ENCODE data around the gene RNF183.
A peak's percentile ranks its signal among the peaks of the same experiment; 100 is the strongest.

Gene RNF183

GRCh38 chr9:113302792-113303418, at the start of gene RNF183:
TSS of gene RNF183 (minus strand) at chr9:113303376. CDS start at chr9:113298184, 5,192 bp downstream.
- no peak for DNase-seq (ENCODE audit: low read depth in 2 of 2)

- no peak for DNase-seq (ENCODE audit: low read depth in 2 of 2)
Measured at GRCh38 chr9:113352411-113352810, 49.2 kb upstream of the RNF183 start.

GRCh38 chr9:113352006-113352405, 48.8 kb upstream of the RNF183 start:
- DNase-seq (ENCODE audit: low read depth in 2 of 2) = no peak

- peak in 1 of 2 experiments; percentile 38 for DNase-seq (ENCODE audit: low read depth in 2 of 2)
Measured at GRCh38 chr9:113350937-113351336, 47.8 kb upstream of the RNF183 start.

GRCh38 chr9:113350107-113350661, 47.0 kb upstream of the RNF183 start:
- no peak for DNase-seq (ENCODE audit: low read depth in 2 of 2)

- DNase-seq (ENCODE audit: low read depth in 2 of 2) = peak in 1 of 2 experiments; percentile 24
Measured at GRCh38 chr9:113349445-113350094, 46.4 kb upstream of the RNF183 start, which contains the start of gene BSPRY. TSS of gene BSPRY (plus strand) at chr9:113349541. CDS start at chr9:113349580, 39 bp downstream.

GRCh38 chr9:113349066-113349444, 45.9 kb upstream of the RNF183 start:
- DNase-seq (ENCODE audit: low read depth in 2 of 2) = no peak

- DNase-seq (ENCODE audit: low read depth in 2 of 2) = no peak
Measured at GRCh38 chr9:113348437-113348836, 45.3 kb upstream of the RNF183 start.

- DNase-seq (ENCODE audit: low read depth in 2 of 2) = no peak
Measured at GRCh38 chr9:113345671-113346070, 42.5 kb upstream of the RNF183 start.

- no peak for DNase-seq (ENCODE audit: low read depth in 2 of 2)
Measured at GRCh38 chr9:113345190-113345589, 42.0 kb upstream of the RNF183 start.

GRCh38 chr9:113343732-113344231, 40.6 kb upstream of the RNF183 start:
- no peak for DNase-seq (ENCODE audit: low read depth in 2 of 2)

- no peak for DNase-seq (ENCODE audit: low read depth in 2 of 2)
Measured at GRCh38 chr9:113341712-113342410, 38.7 kb upstream of the RNF183 start.

GRCh38 chr9:113340011-113340699, 37.0 kb upstream of the RNF183 start, which contains the start of gene WDR31:
TSS of gene WDR31 (minus strand) at chr9:113340275. CDS start at chr9:113332022, 8,253 bp downstream.
- DNase-seq (ENCODE audit: low read depth in 2 of 2) = peak; percentile 71 to 83

GRCh38 chr9:113337714-113338113, 34.5 kb upstream of the RNF183 start:
- DNase-seq (ENCODE audit: low read depth in 2 of 2) = no peak

GRCh38 chr9:113331780-113332179, 28.6 kb upstream of the RNF183 start:
- DNase-seq (ENCODE audit: low read depth in 2 of 2) = no peak

GRCh38 chr9:113328045-113328782, 25.0 kb upstream of the RNF183 start:
- no peak for DNase-seq (ENCODE audit: low read depth in 2 of 2)

- DNase-seq (ENCODE audit: low read depth in 2 of 2) = no peak
Measured at GRCh38 chr9:113326230-113326629, 23.1 kb upstream of the RNF183 start.

- DNase-seq (ENCODE audit: low read depth in 2 of 2) = no peak
Measured at GRCh38 chr9:113322671-113323070, 19.5 kb upstream of the RNF183 start.

GRCh38 chr9:113320051-113320450, 16.9 kb upstream of the RNF183 start:
- DNase-seq (ENCODE audit: low read depth in 2 of 2) = no peak

- no peak for DNase-seq (ENCODE audit: low read depth in 2 of 2)
Measured at GRCh38 chr9:113319054-113319453, 15.9 kb upstream of the RNF183 start.

- no peak for DNase-seq (ENCODE audit: low read depth in 2 of 2)
Measured at GRCh38 chr9:113317777-113318176, 14.6 kb upstream of the RNF183 start.

All from stimulated activated CD4-positive, alpha-beta T cell treated with anti-CD3 and anti-CD28 coated beads, Interleukin-12 subunit alpha, Interleukin-12 subunit beta, amount 100 ng/mL, for 24 hours (primary cell).